Neural progenitor cell (in vitro differentiated cells): Measurements from ENCODE around the gene ZC3H13. TPM values are rescaled to one million over a fixed set of nuclear protein-coding genes. Genes with fewer than 3 reads are reported as not detected.

Source experiments
- DNase-seq: peaks from one replicate; pipeline ENCODE4 v3.0.0-alpha.2; 2016; ENCODE audit warnings: low spot score
- H2AFZ ChIP-seq: fragments of 200-600 bp; sonication (generic); replicated peaks from 2 replicates; pipeline ENCODE4 v1.6.1; 2016; ENCODE audit warnings: antibody characterized with exemption
- H3F3A ChIP-seq: fragments of 200-600 bp; sonication (generic); 2 replicates; pipeline ENCODE4 v1.6.1; 2016; ENCODE audit warnings: antibody characterized with exemption, low read depth
- H3K27ac ChIP-seq: fragments of 200-600 bp; sonication (generic); 2 replicates; pipeline ENCODE4 v1.5.1; 2016; ENCODE audit warnings: mild to moderate bottlenecking
- H3K27me3 ChIP-seq: fragments of 200-600 bp; sonication (generic); 2 replicates; pipeline ENCODE4 v1.6.1; 2016; ENCODE audit warnings: mild to moderate bottlenecking, moderate library complexity
- H3K36me3 ChIP-seq: fragments of 200-600 bp; sonication (generic); 2 replicates; pipeline ENCODE4 v1.5.1; 2016
- H3K4me1 ChIP-seq: fragments of 200-600 bp; sonication (generic); 2 replicates; pipeline ENCODE4 v1.6.1; 2016; ENCODE audit warnings: mixed run types
- H3K4me2 ChIP-seq: fragments of 200-600 bp; sonication (generic); 2 replicates; pipeline ENCODE4 v1.6.1; 2016
- H3K4me3 ChIP-seq: fragments of 200-600 bp; sonication (generic); 2 replicates; pipeline ENCODE4 v1.5.1; 2016
- H3K79me2 ChIP-seq: fragments of 200-600 bp; sonication (generic); 2 replicates; pipeline ENCODE4 v1.6.1; 2016; ENCODE audit warnings: low read depth
- H3K9ac ChIP-seq: fragments of 200-600 bp; sonication (generic); 2 replicates; pipeline ENCODE4 v1.6.1; 2016
- H3K9me3 ChIP-seq: fragments of 200-600 bp; sonication (generic); 2 replicates; pipeline ENCODE4 v1.5.1; 2016; ENCODE audit warnings: low read depth
- H4K20me1 ChIP-seq: fragments of 200-600 bp; sonication (generic); 2 replicates; pipeline ENCODE4 v1.6.1; 2016; ENCODE audit warnings: low read depth
- H3K27ac Mint-ChIP-seq: 3 replicates; pipeline ENCODE4 v1.8.0; 2021; ENCODE audit warnings: mixed read lengths
- H3K27me3 Mint-ChIP-seq: 2 replicates; pipeline ENCODE4 v1.8.0; 2022; ENCODE audit warnings: low read depth, mild to moderate bottlenecking, inconsistent platforms, moderate library complexity, mixed read lengths; ENCODE audit not compliant: insufficient read depth
- H3K36me3 Mint-ChIP-seq: 3 replicates; pipeline ENCODE4 v1.8.0; 2021; ENCODE audit warnings: mixed read lengths
- H3K4me1 Mint-ChIP-seq: 3 replicates; pipeline ENCODE4 v1.8.0; 2021; ENCODE audit warnings: mixed read lengths
- H3K4me3 Mint-ChIP-seq: 3 replicates; pipeline ENCODE4 v1.8.0; 2021; ENCODE audit warnings: mild to moderate bottlenecking, moderate library complexity, mixed read lengths
- H3K9me3 Mint-ChIP-seq: 3 replicates; pipeline ENCODE4 v1.8.0; 2020; ENCODE audit warnings: mixed read lengths
- EZH2 ChIP-seq: fragments of 200-600 bp; sonication (generic); IDR thresholded peaks from 2 replicates; pipeline ENCODE4 v1.6.1; 2017; ENCODE audit warnings: antibody characterized with exemption, mild to moderate bottlenecking, moderate library complexity
- EZH2phosphoT487 ChIP-seq: fragments of 200-600 bp; sonication (generic); IDR thresholded peaks from 2 replicates; pipeline ENCODE4 v1.6.1; 2017; ENCODE audit warnings: antibody characterized with exemption
- total RNA-seq: library from RNA; depleted of rRNA; stranded (reverse); fragments of >200 nt; gene quantifications from 2 replicates; pipeline ENCODE4 v1.2.3, GENCODE V29; 2015; ENCODE audit warnings: low replicate concordance
- TF ChIP-seq, protein P1 (sequence below): fragments of 200-600 bp; sonication (generic); IDR thresholded peaks from 2 replicates; pipeline ENCODE4 v1.5.1; 2017; ENCODE audit warnings: antibody characterized with exemption, mild to moderate bottlenecking

ZC3H13 gene
- total RNA-seq, 1 donor from 2014 or later, result 41.4 TPM

DNA sequence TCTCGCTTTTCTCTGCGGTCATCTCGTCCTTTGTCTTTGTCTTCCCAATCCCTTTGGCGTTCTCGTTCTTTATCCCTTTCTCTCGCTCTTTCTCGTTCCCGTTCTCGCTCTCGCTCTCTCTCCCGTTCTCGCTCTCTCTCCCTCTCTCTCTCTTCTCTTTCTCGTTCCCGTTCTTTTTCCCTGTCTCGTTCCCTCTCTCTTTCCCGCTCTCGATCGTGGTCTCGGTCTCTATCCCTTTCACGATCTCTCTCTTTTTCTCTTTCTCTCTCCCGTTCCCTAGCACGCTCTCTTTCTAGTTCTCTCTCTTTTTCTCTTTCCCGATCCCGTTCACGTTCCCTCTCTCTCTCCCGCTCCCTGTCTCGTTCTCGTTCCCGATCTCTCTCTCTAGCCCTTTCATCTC is 77.2 kb downstream of the ZC3H13 start:
- H3K27ac Mint-ChIP-seq, result no peak overlapping the region

DNA sequence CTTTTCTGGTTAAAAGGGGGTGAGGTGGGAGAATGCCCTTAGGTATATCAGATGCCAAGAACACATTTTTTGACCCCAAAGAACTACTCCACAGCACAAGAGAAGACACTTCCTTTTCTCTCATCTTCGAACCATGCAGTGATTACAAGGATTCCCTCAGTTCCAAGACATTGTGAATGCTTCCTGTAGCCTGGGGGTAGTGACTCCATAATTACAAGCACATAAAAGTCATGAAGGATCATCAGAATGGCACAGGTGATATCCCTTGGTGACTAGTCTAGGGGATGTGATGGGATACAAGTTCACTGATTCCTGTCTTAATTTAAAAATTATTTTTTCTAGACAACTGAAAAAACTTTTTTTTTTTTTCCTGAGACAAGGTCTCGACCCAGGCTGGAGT is 78.0 kb downstream of the ZC3H13 start:
- Histone ChIP-seq H3K27ac (no peak overlapping the region), H3K36me3 (peaks cover 36% of the 10 kb centered on the region), H3K4me3 (no peak overlapping the region), H3K27me3 (no peaks in the 10 kb centered on the region), H4K20me1 (peaks cover 3% of the 10 kb centered on the region), H3K4me1 (no peaks in the 10 kb centered on the region), H3K9ac (no peak overlapping the region), H3K4me2 (no peak overlapping the region), H2AFZ (no peak overlapping the region), H3K9me3 (no peaks in the 10 kb centered on the region), H3K79me2 (no peaks in the 10 kb centered on the region), H3F3A (no peaks in the 10 kb centered on the region)
- no peak overlapping the region for H3K4me3 Mint-ChIP-seq
- DNase-seq, result no peak
- H3K36me3 Mint-ChIP-seq, result peaks cover 53% of the 10 kb centered on the region
- no peaks in the 10 kb centered on the region for H3K27me3 Mint-ChIP-seq
- H3K4me1 Mint-ChIP-seq, result no peaks in the 10 kb centered on the region
- no peak overlapping the region for H3K27ac Mint-ChIP-seq
- TF ChIP-seq EZH2phosphoT487 (no peak), EZH2 (no peak)
- TF ChIP-seq, protein P1, sequence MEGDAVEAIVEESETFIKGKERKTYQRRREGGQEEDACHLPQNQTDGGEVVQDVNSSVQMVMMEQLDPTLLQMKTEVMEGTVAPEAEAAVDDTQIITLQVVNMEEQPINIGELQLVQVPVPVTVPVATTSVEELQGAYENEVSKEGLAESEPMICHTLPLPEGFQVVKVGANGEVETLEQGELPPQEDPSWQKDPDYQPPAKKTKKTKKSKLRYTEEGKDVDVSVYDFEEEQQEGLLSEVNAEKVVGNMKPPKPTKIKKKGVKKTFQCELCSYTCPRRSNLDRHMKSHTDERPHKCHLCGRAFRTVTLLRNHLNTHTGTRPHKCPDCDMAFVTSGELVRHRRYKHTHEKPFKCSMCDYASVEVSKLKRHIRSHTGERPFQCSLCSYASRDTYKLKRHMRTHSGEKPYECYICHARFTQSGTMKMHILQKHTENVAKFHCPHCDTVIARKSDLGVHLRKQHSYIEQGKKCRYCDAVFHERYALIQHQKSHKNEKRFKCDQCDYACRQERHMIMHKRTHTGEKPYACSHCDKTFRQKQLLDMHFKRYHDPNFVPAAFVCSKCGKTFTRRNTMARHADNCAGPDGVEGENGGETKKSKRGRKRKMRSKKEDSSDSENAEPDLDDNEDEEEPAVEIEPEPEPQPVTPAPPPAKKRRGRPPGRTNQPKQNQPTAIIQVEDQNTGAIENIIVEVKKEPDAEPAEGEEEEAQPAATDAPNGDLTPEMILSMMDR, result no peak
- no peaks in the 10 kb centered on the region for H3K9me3 Mint-ChIP-seq

More for the DNA sequence above, 77.2 kb downstream of the ZC3H13 start:
- H3K4me3 ChIP-seq, result no peak overlapping the region
- Mint-ChIP-seq H3K27me3 (no peaks in the 10 kb centered on the region), H3K9me3 (no peaks in the 10 kb centered on the region), H3K4me1 (no peaks in the 10 kb centered on the region), H3K4me3 (no peak overlapping the region), H3K36me3 (peaks cover 50% of the 10 kb centered on the region)
- no peak for DNase-seq
- H4K20me1 ChIP-seq, result peaks cover 3% of the 10 kb centered on the region
- H3K9ac ChIP-seq, result no peak overlapping the region
- H3K4me1 ChIP-seq, result no peaks in the 10 kb centered on the region
- TF ChIP-seq EZH2 (no peak), EZH2phosphoT487 (no peak)
- TF ChIP-seq, protein P1, result no peak
- H3K4me2 ChIP-seq, result no peak overlapping the region
- no peaks in the 10 kb centered on the region for H3K27me3 ChIP-seq
- no peak overlapping the region for H3K27ac ChIP-seq
- H2AFZ ChIP-seq, result no peak overlapping the region
- peaks cover under 1% of the 10 kb centered on the region for H3K79me2 ChIP-seq
- H3K9me3 ChIP-seq, result no peaks in the 10 kb centered on the region
- H3K36me3 ChIP-seq, result peaks cover 35% of the 10 kb centered on the region
- H3F3A ChIP-seq, result no peaks in the 10 kb centered on the region

DNA sequence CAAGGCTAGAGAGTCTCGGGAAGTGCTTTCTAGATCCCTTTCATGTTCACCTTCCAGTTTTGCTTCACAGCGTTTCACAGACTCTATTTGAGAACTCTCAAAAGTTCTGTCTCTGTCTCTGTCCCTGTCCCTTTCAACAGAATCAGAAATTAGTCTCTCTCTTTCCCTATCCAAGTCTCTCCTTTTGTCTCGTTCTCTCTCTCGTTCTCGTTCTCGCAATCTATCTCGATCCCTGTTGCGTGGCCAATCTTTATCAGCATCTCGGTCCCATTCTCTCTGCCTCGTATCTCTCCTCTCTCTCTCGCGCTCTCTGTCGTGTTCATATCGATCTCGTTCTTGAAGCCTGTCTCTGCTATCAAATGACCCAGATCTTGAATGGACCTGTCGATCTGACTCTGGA is 85.0 kb downstream of the ZC3H13 start:
- Histone ChIP-seq H4K20me1 (no peaks in the 10 kb centered on the region), H3K9me3 (no peaks in the 10 kb centered on the region), H3K36me3 (peaks cover 36% of the 10 kb centered on the region), H3K4me1 (no peaks in the 10 kb centered on the region), H3K4me2 (no peak overlapping the region), H2AFZ (no peak overlapping the region), H3K4me3 (no peak overlapping the region), H3K9ac (no peak overlapping the region), H3K27ac (no peak overlapping the region), H3K79me2 (no peaks in the 10 kb centered on the region), H3K27me3 (no peaks in the 10 kb centered on the region), H3F3A (no peaks in the 10 kb centered on the region)
- DNase-seq, result no peak
- TF ChIP-seq EZH2, result no peak
- TF ChIP-seq, protein P1, result no peak
- no peak for TF ChIP-seq EZH2phosphoT487
- H3K27ac Mint-ChIP-seq, result no peak overlapping the region
- no peaks in the 10 kb centered on the region for H3K27me3 Mint-ChIP-seq
- H3K9me3 Mint-ChIP-seq, result no peaks in the 10 kb centered on the region
- H3K36me3 Mint-ChIP-seq, result peaks cover 51% of the 10 kb centered on the region
- H3K4me1 Mint-ChIP-seq, result no peaks in the 10 kb centered on the region
- no peak overlapping the region for H3K4me3 Mint-ChIP-seq
